ENCODE measurements around the gene TRIM69.
A peak's percentile ranks its signal among the peaks of the same experiment; 100 is the strongest.
"Not testable (repeated sequence)": the region's sequence is repeated elsewhere in the genome, so short reads cannot be mapped to it uniquely, and the experiment has no call there.

Gene TRIM69

DNA sequence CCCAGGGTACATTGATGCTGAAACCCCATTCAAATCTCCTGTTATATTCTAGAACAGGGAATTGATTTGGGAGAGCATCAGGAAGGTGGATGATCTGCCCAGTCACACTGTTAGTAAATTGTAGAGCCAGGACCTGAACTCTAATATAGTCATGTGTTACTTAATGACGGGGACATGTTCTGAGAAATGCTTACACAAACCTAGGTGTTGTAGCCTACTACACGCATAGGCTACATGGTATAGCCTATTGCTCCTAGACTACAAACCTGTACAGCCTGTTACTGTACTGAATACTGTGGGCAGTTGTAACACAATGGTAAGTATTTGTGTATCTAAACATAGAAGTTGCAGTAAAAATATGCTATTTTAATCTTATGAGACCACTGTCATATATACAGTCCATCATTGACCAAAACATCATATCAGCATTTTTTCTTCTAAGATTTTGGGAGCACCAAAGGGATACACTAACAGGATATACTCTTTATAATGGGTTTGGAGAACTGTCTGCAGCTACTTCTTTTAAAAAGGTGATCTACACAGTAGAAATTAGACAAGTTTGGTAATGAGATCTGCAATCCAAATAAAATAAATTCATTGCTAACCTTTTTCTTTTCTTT lies 19.2 kb upstream of the TRIM69 start:
- no peak for DNase-seq

DNA sequence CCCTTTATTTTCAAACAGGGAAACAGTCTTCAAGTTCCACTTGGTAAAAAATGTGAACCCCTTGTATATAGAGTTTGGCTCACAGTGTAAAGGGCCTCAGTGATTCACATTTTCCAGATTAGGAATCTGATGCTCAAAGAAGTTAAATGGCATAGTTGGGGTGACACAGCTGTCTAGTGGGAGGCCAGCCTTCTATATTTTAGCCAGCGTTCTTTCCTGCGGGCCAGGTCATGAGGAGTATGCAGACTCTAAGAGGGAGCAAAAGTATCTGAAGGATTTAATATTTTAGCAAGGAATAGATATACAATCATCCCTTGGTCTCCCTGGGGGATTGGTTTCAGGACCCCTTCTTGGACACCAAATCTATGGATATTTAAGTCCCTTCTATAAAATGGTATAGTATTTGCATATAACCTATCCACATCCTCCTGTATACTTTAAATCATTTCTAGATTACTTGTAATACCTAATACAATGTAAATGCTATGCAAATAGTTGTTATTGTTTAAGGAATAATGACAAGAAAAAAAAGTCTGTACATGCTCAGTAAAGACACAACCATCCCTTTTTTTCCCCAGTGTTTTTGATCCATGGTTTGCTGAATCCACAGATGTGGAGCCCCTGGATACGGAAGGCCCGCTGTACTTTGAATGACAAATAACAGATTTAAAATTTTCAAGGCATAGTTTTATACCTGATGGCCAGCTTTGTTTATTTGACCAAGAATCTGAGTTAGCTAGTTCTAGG lies 18.0 kb upstream of the TRIM69 start:
- DNase-seq, result peak; percentile 32

DNA sequence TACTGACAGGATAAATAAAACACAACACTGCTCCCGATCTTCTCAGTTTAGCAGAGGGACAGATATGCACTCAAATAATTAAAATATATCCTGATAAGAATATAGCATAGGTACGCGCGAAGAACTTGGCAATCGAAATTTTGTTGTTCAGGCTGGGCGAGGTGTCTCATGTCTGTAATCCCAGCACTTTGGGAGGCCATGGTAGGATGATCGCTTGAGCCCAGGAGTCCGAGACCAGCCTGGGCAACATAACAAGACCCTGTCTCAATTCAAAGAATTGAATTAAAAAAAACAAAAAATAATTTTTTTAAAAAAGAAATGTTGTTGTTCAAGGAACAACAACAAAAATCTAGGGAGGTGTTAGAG lies 17.4 kb upstream of the TRIM69 start:
- no peak for DNase-seq

DNA sequence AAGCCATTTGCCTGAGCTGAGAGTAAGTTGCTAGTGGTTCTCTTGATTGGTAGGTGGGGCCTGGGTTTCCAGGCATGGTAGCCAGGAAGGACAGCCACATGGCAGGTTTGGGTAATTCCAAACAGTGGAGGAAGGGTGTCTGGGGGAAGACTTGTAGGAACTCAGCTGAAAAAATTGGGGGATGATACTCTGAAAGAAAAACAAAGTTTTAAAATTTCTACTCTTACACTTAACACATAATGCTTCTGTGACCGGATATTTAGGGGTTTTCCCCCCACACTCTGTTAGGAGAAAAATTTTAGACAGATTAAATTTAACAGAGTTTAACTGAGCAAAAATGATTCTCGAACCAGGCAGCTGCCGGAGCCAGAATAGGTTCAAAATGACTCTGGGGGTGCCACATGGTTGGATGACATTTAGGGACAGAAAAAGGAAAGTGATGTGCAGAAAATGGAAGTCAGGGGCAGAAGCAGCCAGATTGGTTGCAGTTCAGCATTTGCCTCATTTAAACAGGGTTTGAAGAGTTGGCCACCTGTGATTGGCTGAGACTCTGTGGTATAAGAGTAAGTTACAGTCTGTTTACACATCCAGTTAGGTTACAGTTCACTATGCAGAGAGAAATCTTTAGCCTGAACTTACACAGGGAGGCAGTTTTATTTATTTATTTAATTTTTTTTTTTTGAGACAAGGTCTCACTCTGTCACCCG lies 16.9 kb upstream of the TRIM69 start:
- peak; percentile 87 for DNase-seq

DNA sequence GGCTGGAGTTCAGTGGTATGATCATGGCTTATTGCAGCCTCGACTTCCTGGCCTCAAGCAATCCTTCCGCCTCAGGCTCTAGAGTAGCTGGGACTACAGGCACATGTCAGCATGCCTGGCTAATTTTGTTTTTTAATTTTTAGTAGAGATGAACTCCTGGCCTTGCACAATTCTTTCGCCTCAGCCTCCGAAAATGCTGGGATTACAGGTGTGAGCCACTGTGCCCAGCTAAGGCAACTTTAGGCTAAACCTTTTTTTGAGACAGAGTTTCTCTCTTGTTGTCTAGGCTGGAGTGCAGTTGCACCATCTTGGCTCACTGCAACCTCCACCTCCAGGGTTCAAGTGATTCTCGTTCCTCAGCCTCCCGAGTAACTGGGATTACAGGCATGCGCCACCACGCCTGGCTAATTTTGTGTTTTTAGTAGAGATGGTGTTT lies 16.3 kb upstream of the TRIM69 start:
- not testable (repeated sequence) for DNase-seq

DNA sequence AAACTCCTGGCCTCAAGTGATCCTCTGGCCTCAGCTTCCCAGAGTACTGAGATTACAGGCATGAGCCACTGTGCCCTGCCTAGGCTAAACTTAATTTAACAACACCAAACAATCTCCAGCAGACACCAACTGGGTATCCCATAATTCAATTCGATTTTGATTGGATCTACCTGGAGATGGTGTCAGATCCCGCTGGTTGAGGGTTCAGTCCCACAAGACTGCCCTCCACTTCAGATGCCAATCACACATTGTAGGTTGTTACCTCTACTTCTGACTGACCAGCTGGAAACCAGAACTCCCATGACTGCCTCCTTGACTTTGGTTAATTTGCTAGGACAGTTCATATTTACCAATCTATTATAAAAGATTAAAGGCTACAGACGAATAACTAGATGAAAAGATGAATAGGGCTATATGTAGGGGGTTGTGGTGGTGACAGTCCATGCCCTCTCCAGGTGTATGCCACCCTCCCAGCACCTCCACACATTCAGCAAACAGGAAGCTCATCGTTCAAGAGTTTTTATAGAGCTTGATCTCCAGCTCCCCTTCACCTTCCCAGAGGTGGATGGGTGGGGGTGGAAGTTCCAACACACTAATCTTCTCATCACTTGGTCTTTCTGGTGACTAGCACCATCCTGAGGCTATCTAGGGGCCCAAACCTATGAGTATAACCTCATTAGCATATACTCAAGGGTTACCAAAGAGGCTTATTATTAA lies 15.7 kb upstream of the TRIM69 start:
- peak; percentile 73 for DNase-seq

DNA sequence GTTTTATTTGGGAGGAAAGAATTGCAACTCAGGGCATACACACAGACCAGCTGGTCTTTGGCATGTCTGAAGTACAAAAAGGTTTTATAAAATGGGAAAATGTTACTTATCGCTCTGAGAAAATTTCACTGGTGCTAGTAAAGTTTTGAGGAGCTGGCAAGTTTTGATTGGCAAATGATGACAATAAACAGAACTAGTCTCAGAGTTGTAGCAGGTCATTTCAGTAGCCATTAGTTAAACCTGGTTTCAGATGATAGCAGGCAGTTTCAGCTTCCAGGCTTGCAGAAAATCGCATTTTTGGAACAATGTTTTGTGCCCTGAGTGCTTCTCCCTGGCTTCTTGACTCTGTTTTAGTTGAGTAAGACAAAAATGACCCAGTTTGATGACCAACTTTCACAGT lies 14.3 kb upstream of the TRIM69 start:
- no peak for DNase-seq

DNA sequence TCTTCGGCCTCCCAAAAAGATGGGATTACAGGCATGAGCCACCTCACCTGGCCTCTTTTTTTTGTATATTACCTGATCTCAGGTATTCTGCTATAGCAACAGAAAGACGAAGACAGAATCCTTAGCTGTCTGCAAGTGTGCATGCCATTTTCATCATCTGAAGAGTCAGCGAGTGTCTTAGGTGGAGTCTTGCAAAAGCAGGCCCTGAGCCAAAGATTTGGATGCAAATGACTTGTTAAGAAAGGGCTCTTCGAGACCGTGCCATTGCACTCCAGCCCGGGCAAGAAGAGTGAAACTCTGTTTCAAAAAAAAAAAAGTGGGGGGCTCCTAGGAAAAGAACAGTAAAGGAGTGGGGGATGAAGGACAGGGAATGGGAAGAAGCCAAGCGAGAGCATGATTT lies 10.2 kb upstream of the TRIM69 start:
- no peak for DNase-seq

DNA sequence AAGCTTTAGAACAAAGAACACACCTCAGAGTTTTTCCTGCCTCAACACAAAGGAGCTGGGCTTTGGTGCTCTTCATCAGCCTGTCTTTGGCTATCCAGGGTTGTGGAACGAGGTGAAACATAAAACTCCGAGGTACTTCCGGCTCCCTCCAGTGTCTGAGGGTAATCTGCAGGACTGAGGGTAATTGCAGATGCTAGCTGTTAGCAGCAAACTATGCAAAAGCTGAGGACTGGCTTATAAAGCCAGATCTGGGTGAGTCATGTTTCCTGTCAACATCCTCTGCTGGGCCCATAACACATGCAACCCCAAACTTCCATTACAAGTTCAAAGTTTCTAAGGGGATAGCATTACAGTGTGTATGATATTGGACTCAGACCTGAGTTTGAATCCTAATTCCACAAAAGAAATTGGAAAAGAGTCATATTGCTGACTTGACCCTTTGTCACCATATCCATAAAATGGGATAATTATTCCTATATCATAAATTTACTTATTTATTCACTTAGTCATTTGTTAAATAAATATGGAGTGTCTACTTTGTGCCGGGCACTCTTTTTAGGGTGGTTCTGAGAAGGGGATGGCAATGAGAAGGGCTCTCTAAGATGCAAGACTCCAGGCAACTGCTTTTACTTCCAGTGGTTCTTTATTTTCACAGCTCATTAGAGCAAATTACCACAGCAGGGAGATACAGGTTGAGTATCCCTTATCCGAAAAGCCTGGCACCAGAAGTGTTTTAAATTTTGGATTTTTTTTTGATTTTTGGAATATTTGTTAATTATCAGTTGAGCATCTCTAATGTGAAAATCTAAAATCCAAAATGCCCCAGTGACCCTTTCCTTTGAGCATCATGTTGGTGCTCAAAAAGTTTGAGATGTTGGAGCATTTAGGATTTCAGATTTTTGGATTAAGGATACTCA lies 9.5 kb upstream of the TRIM69 start:
- DNase-seq, result peak; percentile 94

DNA sequence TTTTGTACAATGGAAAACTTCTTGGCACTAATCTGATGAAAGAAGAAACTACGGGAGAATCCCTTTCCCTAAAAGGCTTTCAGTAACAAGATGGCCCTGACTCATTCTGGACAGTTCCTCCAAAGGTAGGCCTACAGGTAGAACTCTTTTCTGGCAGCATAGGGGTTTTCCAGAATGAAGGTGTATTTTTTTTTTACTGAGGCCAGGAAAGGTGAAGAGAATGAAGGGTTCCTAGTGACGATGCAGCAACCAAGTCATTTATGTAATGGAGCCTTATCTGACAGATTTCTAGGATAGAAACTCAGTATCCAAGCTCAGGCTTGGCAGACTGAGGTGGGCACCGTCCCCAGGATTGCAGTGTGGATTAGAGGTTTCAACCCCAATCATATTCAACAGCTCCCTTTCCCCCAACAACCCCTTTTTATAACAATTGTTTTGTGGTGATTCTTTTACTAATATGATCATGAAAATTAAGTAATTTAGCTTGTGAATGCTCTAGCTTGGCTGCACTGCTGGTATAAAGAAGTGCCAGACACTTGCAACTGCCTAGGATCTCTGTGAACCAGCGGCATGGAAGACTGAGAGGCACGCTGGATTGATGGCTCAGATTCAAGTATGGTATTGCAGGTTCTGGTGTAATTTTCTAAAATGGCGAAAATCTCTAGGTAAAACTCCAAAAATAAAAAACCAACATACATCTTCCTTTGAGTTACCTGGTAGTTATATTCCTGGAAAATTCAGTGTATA lies 8.7 kb upstream of the TRIM69 start:
- DNase-seq, result peak; percentile 74

DNA sequence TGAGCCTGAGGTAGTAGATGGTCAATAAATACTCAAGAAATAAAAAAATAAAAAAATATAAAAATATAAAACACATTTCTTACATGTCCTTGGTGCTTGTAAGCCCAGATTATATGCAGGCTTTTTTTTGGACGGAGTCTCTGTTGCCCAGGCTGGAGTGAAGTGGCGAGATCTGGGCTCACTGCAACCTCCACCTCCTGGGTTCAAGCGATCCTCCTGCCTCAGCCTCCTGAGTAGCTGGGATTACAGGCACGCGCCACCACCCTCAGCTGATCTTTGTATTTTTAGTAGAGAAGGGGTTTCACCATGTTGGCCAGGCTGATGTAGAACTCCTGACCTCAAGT lies 8.1 kb upstream of the TRIM69 start:
- DNase-seq, result not testable (repeated sequence)

DNA sequence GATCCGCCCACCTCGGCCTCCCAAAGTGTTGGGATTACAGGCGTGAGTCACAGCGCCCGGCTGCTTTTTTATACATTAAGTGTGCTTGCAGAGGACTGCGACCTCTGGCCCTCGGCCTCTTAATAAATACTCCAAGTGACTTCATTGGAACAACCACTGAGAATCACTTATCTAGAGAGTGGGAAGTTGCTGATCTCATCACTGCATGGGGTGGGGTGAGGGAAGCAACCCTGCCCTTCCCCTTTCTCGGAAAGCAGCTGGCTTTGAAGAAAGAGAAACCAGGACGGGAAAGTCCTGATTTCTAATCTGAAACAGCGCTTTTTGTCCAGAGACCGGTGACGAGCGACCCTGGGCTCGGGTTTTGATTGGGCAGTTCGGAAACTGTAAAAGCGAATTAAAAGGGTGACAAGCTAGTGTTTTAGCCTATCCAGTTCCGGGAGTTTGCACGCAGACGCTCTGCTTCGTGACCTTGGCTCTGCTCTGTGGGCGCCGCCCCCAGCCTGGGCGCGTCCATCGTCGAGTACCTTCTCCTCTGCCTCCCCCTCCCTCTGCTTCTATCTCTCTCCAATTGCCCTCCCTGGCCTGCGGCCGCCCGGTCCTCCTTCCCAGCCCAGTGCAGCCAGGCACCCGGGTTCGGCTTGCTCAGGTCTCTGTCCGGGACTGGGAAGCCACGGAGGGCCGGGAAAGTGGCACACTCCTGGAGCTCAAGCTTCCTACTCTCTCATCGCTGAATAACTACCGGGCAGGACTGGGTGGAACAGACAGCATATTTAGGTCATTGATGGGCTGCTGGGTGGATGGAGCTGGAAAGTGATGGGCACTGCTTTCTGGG lies 7.5 kb upstream of the TRIM69 start:
- DNase-seq, result peak; percentile 99

DNA sequence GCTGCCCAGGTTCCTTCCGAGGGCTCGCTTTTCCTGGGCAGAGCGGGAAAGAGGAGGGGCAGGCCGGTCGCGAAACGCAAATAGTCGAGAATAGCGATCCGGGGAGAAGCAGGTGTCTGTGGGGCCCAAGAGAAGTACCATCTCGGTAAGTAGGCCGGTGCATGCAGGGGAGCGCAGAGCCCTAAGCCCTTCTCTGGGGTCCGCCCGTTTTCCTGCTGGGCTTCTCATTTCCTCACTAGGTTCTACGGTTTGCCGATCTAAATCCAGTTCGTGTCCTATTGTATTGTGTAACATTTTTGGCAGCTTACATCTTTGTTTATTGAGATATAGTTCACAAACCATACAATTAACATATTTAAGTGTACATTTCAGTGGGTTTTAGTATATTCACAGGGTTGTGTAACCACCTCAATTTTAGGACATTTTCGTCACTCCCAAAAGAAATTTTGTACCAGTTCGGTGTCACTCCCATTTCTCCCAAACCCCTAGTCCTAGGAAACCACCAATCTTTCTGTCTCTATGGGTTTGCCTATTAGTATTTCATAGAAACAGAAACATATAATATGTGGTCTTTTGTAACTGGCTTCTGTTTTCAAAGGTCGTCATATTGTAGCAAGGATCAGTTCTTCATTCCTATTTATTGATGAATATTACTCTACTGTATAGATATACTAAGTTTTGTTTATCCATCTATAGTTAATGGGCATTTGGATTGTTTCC lies 6.8 kb upstream of the TRIM69 start:
- peak; percentile 65 for DNase-seq

DNA sequence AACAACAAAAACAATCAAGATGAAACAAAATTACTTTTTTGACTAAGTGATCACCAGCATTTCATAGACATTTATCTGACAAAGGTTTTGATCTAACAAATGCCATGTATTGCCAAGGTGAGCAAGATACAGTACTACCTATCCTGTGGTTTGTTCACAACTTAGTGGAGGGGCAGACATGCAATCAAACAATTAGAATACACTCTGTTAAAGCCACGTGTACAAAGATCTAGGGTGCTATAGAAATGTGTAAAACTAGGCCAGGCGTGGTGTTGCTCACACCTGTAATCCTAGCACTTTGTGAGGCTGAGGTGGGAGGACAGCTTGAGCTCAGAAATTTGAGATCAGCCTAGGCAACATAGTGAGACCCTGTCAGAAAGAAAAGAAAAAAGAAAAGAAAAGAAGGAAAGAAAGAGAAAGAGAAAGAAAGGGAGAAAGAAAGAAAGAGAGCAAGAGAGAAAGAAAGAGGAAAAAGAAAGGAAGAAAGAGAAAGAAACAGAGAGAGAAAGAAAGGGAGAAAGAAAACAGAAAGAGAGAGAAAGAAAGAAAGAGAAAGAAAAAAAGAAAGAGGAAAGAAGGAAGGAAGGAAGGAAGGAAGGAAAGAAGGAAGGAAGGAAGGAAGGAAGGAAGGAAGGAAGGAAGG lies 1.4 kb upstream of the TRIM69 start:
- DNase-seq, result peak; percentile 32

DNA sequence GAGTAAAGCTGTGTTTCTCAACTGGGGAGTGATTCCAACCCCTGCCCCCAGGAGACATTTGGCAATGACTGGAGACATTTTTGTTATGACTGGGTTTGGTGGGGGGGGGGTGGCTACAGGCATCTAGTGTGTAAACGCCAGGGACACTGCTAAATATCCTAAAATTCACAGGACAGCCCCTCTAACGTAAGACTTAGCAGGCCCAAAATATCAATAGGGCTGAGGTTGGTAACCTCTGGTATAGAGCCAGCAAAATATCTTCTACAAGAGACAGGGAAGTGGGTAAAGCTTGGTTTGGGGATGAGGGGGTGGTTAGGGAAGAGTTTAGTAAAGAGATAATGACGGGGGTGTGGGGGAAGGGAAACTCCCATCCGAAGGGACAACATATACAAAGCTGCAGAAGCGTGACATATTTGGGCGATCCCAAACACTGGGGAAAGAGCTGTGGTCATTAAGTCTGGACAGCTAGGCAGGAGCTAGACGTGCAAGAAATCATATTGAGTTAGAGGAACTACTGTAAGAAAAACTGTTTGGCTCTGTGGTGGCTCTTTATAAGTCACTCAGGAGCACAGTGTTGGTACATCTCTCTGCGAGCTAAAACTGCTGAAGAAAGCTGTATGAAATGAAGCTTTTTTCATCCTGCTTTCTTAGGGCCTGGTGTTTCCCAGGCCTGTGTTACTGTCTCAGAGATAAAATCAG lies 697 bp upstream of the TRIM69 start:
- DNase-seq, result peak; percentile 58

DNA sequence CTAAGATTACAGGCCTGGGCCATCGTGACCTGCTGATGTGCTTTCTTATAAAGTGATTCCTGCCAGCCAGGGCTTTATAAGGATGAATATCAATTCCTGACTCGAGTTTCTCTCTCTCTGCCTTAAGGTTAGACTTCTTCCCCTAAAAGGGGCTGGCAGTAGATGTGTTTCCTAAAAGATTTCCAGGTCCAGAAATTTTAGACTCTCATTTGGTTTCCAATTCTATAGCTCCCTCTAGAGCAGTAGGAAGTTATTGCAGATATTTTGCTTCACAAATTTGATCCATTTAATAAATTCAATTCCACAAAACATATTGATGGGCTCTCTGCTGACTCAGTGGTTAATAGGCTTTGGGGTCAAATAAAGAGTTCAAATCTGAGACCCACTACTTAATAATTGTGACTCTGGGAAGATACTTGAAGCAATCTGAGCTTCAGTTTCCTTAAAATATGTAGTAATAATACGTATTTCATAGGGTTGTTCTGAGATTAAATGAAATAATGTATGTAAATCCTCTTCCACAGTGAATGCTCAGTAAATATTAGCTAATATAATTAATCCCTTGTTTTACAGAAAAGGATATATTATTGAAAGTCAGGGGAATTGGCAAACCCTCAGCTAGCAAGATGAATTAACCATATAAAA lies 2.1 kb downstream of the TRIM69 start:
- DNase-seq, result peak; percentile 77

DNA sequence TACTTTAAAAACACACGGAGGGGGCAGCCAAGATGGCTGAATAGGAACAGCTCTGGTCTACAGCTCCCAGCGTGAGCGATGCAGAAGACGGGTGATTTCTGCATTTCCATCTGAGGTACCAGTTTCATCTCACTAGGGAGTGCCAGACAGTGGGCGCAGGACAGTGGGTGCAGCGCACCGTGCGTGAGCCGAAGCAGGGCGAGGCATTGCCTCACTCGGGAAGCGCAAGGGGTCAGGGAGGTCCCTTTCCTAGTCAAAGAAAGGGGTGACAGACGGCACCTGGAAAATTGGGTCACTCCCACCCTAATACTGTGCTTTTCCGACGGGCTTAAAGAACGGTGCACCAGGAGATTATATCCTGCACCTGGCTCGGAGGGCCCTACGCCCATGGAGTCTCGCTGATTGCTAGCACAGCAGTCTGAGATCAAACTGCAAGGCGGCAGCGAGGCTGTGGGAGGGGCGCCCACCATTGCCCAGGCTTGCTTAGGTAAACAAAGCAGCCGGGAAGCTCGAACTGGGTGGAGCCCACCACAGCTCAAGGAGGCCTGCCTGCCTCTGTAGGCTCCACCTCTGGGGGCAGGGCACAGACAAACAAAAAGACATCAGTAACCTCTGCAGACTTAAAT lies 3.0 kb downstream of the TRIM69 start:
- DNase-seq, result not testable (repeated sequence)

DNA sequence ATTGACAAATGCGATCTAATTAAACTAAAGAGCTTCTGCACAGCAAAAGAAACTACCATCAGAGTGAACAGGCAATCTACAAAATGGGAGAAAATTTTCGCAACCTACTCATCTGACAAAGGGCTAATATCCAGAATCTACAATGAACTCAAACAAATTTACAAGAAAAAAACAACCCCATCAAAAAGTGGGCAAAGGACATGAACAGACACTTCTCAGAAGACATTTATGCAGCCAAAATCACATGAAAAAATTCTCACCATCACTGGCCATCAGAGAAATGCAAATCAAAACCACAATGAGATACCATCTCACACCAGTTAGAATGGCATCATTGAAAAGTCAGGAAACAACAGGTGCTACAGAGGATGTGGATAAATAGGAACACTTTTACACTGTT lies 7.1 kb downstream of the TRIM69 start:
- DNase-seq, result not testable (repeated sequence)
